A549 (cell line): Measurements from ENCODE around the gene WFS1.

Experiments
- CBX8 ChIP-seq: fragments of 200-600 bp; sonication (generic); IDR thresholded peaks from 2 replicates; pipeline ENCODE4 v1.6.1; 2016
- CTCF ChIP-seq: fragments of >200 bp; sonication (Bioruptor Twin); formaldehyde crosslinking; IDR thresholded peaks from 3 replicates; pipeline ENCODE4 v1.5.1; 2016
- EP300 ChIP-seq, 2 experiments: fragments of >200 bp; sonication (Bioruptor Twin); formaldehyde crosslinking; IDR thresholded peaks; 2 replicates in 1 of 2; 3 replicates in 1 of 2; pipeline ENCODE4 v1.6.1; 2016 to 2017
- MAZ ChIP-seq: fragments of 150-350 bp; IDR thresholded peaks from 2 replicates; pipeline ENCODE4 v1.6.1; 2014; ENCODE audit warnings: antibody characterized with exemption, low read depth, low read length, borderline replicate concordance
- RAD21 ChIP-seq, 2 experiments: fragments of >200 bp in 1 of 2; sonication (Bioruptor Twin) in 1 of 2; formaldehyde crosslinking in 1 of 2; IDR thresholded peaks in 1 of 2; conservative IDR thresholded peaks in 1 of 2; 2 replicates in 1 of 2; 3 replicates in 1 of 2; pipeline ENCODE4 v1.6.1; 2012 to 2018; ENCODE audit warnings: inconsistent platforms in 1 of 2
- RFX5 ChIP-seq: fragments of 450-650 bp; IDR thresholded peaks from 2 replicates; pipeline ENCODE4 v1.7.1; 2014; ENCODE audit warnings: antibody characterized with exemption, mild to moderate bottlenecking, moderate library complexity

- TF ChIP-seq EP300 (IDR thresholded peaks at IDR 0.05) (no peak), CTCF (no peak), MAZ (no peak), CBX8 (no peak), RFX5 (no peak), RAD21 (conservative IDR thresholded peaks at IDR 0.05 in 1 of 2, IDR thresholded peaks at IDR 0.05 in 1 of 2) (no peak)
These were observed 20.6 kb downstream of the WFS1 start for GRCh38 chr4:6290256-6290655.
